Tongue (tissue), 2 donors: ENCODE data around the gene PRCC. TPM values are rescaled to one million over a fixed set of nuclear protein-coding genes. Genes with fewer than 3 reads are reported as not detected.
"Not testable (repeated sequence)": the region's sequence is repeated elsewhere in the genome, so short reads cannot be mapped to it uniquely, and the experiment has no call there.

ENCODE experiments used
- DNase-seq: peaks from one replicate; pipeline ENCODE4 v3.0.0-alpha.2; 2015
- total RNA-seq: library from RNA; depleted of rRNA; stranded (reverse); fragments of >200 nt; gene quantifications from one replicate; pipeline ENCODE4 v1.2.3, GENCODE V29; 2014

The PRCC gene
- total RNA-seq, 1 donor from 2014 or later, result 23.3 TPM

- no peak for DNase-seq
These were observed 6.6 kb upstream of the PRCC start for GRCh38 chr1:156760796-156761104.

- DNase-seq, result not testable (repeated sequence)
These were observed 2.2 kb upstream of the PRCC start for GRCh38 chr1:156765136-156765535.

- DNase-seq, result no peak
These were observed 1.7 kb upstream of the PRCC start for GRCh38 chr1:156765666-156766065.

- no peak for DNase-seq
These were observed 836 bp upstream of the PRCC start for GRCh38 chr1:156766298-156767100.

GRCh38 chr1:156767879-156768604, 707 bp downstream of the PRCC start:
- peak; percentile 54 for DNase-seq

GRCh38 chr1:156768610-156769295, 1.4 kb downstream of the PRCC start:
- no peak for DNase-seq

- DNase-seq, result no peak
These were observed 4.9 kb downstream of the PRCC start for GRCh38 chr1:156772222-156772621.

- DNase-seq, result no peak
These were observed 5.6 kb downstream of the PRCC start for GRCh38 chr1:156772728-156773497.

GRCh38 chr1:156773607-156774006, 6.3 kb downstream of the PRCC start:
- DNase-seq, result no peak

GRCh38 chr1:156775799-156776198, 8.5 kb downstream of the PRCC start:
- DNase-seq, result no peak

GRCh38 chr1:156776942-156777341, 9.6 kb downstream of the PRCC start:
- DNase-seq, result no peak

GRCh38 chr1:156777573-156777972, 10.2 kb downstream of the PRCC start:
- no peak for DNase-seq

- DNase-seq, result no peak
These were observed 14.4 kb downstream of the PRCC start for GRCh38 chr1:156781585-156782186.

GRCh38 chr1:156785458-156785857, 18.1 kb downstream of the PRCC start:
- no peak for DNase-seq

GRCh38 chr1:156786640-156787039, 19.3 kb downstream of the PRCC start:
- DNase-seq, result no peak

- DNase-seq, result no peak
These were observed 20.8 kb downstream of the PRCC start for GRCh38 chr1:156788136-156788535.

- DNase-seq, result no peak
These were observed 22.4 kb downstream of the PRCC start for GRCh38 chr1:156789621-156790318.

GRCh38 chr1:156794506-156795373, 27.4 kb downstream of the PRCC start:
- DNase-seq, result no peak

GRCh38 chr1:156795374-156795733, 28.0 kb downstream of the PRCC start:
- no peak for DNase-seq

- DNase-seq, result no peak
These were observed 28.5 kb downstream of the PRCC start for GRCh38 chr1:156795787-156796186.
